ENCODE data around the gene SMIM15. TPM values are rescaled to one million over a fixed set of nuclear protein-coding genes. Genes with fewer than 3 reads are reported as not detected.

Gene SMIM15
- total and polyA plus RNA-seq, 12 donors: 16.5 to 26.1 (median 22.1) TPM

DNA sequence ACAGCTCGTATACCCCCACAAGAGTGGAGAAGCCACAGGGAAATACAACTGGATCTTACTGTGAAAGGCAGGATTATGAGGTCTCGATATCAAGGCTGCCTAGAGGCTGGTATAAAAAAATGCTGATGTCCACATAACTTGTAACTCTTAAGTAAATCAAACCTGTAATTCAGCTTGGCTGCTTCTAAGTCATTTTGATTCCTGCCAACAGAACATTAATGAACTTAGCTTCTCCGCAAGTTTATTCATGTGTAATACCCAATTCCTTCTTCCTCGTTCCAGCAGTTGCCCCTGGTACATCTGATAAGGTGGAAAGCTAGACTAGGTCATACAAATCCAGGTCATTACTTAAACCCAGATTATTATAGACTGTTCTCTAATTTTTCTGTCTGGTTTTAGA is 16.4 kb upstream of the SMIM15 start:
- no peaks in the 10 kb centered on the region for H3K9me3 ChIP-seq
- TF ChIP-seq, protein P1, sequence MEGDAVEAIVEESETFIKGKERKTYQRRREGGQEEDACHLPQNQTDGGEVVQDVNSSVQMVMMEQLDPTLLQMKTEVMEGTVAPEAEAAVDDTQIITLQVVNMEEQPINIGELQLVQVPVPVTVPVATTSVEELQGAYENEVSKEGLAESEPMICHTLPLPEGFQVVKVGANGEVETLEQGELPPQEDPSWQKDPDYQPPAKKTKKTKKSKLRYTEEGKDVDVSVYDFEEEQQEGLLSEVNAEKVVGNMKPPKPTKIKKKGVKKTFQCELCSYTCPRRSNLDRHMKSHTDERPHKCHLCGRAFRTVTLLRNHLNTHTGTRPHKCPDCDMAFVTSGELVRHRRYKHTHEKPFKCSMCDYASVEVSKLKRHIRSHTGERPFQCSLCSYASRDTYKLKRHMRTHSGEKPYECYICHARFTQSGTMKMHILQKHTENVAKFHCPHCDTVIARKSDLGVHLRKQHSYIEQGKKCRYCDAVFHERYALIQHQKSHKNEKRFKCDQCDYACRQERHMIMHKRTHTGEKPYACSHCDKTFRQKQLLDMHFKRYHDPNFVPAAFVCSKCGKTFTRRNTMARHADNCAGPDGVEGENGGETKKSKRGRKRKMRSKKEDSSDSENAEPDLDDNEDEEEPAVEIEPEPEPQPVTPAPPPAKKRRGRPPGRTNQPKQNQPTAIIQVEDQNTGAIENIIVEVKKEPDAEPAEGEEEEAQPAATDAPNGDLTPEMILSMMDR (IDR thresholded peaks at IDR 0.05): no peak
- H3K27me3 ChIP-seq: no peaks in the 10 kb centered on the region
- H3K4me3 ChIP-seq: no peak overlapping the region
- H3K4me1 ChIP-seq: no peaks in the 10 kb centered on the region
- 89 to 90% methylated on average over 4 of the region's 4 CpGs for WGBS, 2 donors
- no peak overlapping the region for H3K27ac ChIP-seq
- no peaks in the 10 kb centered on the region for H3K36me3 ChIP-seq
- DNase-seq: no peak
- ATAC-seq: no peak
- intact Hi-C loops (cut with DNase I): no loop called here

DNA sequence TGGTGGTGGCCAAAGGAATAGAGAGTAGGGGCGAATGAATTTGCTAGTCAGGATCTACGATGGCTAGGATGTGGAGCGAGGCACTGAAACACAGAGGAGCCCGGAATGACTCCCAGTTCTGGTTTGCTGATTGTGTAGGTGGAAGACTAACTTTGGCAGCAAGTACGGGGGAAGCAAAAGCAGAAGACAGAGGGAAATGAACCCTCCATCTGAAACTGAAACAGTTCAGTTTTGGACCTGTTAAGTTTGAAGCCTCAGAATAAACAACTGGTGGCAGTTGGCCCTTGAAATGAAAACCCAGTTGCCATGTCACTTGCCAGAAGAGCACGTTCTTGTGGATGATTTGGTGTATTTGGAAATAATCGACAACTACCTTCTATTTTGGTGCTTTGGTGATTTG is 15.4 kb upstream of the SMIM15 start:
- intact Hi-C loops (cut with DNase I): no loop called here
- no peaks in the 10 kb centered on the region for H3K4me1 ChIP-seq
- no peak overlapping the region for H3K27ac ChIP-seq
- TF ChIP-seq, protein P1 (IDR thresholded peaks at IDR 0.05): no peak
- no peaks in the 10 kb centered on the region for H3K27me3 ChIP-seq
- no peak for ATAC-seq
- 91% methylated on average over 7 of the region's 7 CpGs for WGBS, 2 donors
- H3K4me3 ChIP-seq: no peak overlapping the region
- H3K9me3 ChIP-seq: no peaks in the 10 kb centered on the region
- H3K36me3 ChIP-seq: no peaks in the 10 kb centered on the region
- no peak for DNase-seq

DNA sequence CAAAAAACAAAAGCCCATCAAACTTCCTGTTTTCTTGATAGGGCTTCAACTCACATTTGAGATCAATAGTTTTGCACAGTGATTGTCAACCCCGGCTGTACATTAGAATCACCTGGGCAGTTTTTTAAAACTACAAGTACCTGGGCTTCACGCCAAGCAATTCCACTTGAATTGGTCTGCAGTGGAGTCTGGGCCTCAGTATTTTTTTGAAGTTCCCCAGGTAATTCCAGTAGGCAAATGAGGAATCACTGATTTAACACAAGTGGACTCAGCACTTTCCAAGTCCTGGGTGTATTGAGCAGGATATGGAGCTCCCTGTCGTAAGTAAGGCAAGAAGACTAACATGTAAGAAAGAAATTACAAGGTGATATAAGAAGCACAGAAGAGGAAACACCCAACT is 14.8 kb upstream of the SMIM15 start:
- ATAC-seq: no peak
- TF ChIP-seq, protein P1 (IDR thresholded peaks at IDR 0.05): no peak
- Histone ChIP-seq H3K36me3 (no peaks in the 10 kb centered on the region), H3K9me3 (no peaks in the 10 kb centered on the region), H3K4me1 (no peaks in the 10 kb centered on the region), H3K27me3 (no peaks in the 10 kb centered on the region), H3K4me3 (no peak overlapping the region), H3K27ac (no peak overlapping the region)
- 98% methylated on average over 3 of the region's 3 CpGs for WGBS, 2 donors
- no peak for DNase-seq
- intact Hi-C loops (cut with DNase I): no loop called here

DNA sequence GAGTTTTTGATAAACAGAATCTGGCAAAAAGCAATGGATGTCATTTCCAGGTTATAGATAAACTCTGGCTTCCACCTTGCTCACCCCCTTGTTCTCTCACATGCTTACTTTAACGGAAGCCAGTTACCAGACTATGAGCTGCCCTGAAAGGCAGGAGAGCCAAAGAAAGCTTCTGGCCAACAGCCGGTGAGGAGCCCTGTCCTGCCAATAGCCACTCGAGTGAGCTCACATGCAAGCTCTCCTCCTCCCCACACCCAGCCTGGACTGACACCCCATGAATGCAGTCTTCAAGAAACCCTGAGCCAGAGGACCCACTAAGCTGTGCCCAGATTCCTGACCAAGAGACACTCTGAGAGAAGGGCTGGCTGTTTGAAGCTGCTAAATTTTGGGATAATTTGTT is 14.4 kb upstream of the SMIM15 start:
- intact Hi-C loops (cut with DNase I): no loop called here
- TF ChIP-seq, protein P1 (IDR thresholded peaks at IDR 0.05): no peak
- ATAC-seq (no peak), DNase-seq (no peak)
- Histone ChIP-seq H3K4me3 (no peak overlapping the region), H3K9me3 (no peaks in the 10 kb centered on the region), H3K36me3 (no peaks in the 10 kb centered on the region), H3K27ac (no peak overlapping the region), H3K4me1 (no peaks in the 10 kb centered on the region), H3K27me3 (no peaks in the 10 kb centered on the region)
- WGBS, 2 donors: 74 to 84% methylated on average over 3 of the region's 3 CpGs

DNA sequence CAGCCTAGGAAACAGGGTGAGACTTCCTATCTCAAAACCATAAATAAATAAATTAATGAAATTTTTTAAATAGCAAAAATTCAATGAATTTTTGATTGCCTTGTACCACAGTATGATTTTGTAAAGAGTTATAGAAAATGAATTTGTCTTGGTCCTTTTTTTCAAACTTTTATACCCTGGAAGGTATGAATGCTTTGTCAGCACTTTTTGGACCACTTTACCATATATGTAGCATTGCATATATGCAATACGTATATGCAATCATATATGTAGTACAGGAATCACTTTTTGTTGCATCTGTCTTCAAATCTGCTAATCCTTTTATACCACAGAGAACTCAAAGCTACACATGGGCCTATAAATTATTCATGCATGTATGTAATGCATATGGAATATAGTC is 9.2 kb upstream of the SMIM15 start:
- H3K9me3 ChIP-seq: no peaks in the 10 kb centered on the region
- H3K27me3 ChIP-seq: no peaks in the 10 kb centered on the region
- ATAC-seq (no peak), DNase-seq (no peak)
- H3K4me3 ChIP-seq: no peak overlapping the region
- intact Hi-C loops (cut with DNase I): no loop called here
- no peaks in the 10 kb centered on the region for H3K36me3 ChIP-seq
- 94 to 99% methylated on average over 1 of the region's 1 CpG for WGBS, 2 donors
- no peaks in the 10 kb centered on the region for H3K4me1 ChIP-seq
- no peak overlapping the region for H3K27ac ChIP-seq
- TF ChIP-seq, protein P1 (IDR thresholded peaks at IDR 0.05): no peak

All from heart right ventricle (tissue), 16 donors.